ENCODE results near the gene TCF7L2.

TCF7L2 gene

DNA sequence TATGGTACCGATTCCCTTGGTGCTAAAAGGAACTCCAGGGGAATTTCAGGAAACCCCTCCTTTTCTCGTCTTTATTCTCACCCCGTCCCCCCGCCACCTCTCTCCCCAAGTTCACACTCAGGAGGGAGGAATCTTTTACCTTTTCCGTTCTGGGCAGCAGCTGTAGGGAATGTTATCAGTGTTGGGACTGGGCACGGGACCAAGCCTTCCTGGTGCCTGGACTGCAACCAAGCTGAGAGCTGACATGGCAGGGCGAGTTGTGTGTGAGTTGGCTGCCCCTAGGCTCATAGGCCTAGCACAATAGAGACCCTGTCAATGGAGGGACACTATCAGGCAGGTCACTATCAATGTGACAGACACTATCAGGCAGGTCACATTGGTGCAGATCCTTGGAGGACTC lies 121.4 kb downstream of the TCF7L2 start:
- no peak for DNase-seq

DNA sequence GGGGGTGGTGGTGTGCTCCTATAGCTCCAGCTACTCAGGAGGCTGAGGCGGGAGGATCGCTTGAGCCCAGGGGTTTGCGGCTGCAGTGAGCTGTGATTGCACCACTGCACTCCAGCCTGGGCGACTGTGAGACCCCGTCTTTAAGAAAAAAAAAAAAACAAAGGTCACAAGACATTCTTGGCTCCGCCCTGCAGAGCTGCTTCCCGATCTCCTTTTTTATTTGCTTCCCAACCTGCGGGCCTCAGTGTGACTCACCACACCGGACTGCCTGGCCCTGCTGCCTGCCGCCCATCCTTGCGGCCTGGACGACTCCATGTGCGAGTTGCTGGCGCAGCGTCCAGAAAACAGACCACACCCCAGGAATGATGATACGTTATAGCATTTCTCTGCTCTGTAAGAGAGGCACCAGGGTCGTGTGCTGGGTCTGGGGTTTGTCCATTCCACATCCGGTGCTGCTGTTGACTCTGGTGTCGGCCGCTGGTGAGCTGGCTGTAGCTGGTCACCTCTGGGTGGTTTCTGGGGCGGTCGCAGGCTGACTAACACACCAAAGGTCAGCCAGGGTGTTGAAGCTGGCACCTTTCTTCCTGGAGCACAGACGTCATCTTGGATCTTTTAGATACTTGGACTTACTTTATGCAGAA lies 123.6 kb downstream of the TCF7L2 start:
- DNase-seq = no peak

DNA sequence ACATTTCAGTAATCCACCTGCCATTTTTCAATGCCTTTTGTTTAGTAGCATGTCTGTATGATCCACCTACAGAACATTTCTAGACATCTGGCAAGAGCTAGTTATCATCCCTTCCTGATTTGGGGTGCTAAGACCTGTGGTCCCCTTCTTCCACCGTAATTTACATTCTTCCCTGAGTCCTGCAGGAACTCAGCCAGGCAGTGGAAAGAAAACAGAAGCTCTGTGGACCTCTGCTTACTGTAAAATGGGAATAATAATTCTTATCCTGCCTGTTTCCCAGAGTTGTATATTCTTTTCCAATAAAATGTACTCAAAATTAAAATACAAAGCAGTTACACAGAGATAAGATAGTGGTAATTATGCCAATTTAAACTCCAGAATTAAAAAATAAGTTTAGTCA lies 126.9 kb downstream of the TCF7L2 start:
- no peak for DNase-seq

DNA sequence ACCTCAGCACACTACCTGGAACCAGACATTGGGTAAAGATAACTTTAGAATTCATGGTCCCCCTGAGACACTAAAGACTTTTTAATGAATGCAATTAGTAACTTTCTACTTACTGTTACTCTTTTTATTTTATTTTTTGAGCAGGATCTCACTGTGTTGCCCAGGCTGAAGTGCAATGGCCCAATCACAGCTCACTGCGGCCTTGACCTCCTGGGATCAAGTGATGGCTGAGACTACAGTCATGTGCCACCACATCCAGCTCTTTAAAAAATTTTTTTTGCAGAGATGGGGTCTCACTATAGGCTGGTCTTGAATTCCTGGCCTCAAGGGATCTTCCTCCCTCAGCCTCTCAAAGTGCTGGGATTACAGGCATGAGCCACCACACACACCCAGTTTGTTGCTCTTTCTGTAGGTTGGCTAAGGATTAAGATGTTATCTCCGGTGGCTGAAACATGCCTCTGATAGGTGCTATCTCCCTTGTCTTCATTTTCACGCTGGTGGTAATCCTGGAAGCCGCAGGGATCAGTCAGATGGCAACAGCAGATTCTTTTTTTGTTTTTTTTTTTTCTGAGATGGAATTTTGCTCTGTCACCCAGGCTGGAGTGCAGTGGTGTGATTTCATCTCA lies 128.3 kb downstream of the TCF7L2 start:
- DNase-seq = no peak

DNA sequence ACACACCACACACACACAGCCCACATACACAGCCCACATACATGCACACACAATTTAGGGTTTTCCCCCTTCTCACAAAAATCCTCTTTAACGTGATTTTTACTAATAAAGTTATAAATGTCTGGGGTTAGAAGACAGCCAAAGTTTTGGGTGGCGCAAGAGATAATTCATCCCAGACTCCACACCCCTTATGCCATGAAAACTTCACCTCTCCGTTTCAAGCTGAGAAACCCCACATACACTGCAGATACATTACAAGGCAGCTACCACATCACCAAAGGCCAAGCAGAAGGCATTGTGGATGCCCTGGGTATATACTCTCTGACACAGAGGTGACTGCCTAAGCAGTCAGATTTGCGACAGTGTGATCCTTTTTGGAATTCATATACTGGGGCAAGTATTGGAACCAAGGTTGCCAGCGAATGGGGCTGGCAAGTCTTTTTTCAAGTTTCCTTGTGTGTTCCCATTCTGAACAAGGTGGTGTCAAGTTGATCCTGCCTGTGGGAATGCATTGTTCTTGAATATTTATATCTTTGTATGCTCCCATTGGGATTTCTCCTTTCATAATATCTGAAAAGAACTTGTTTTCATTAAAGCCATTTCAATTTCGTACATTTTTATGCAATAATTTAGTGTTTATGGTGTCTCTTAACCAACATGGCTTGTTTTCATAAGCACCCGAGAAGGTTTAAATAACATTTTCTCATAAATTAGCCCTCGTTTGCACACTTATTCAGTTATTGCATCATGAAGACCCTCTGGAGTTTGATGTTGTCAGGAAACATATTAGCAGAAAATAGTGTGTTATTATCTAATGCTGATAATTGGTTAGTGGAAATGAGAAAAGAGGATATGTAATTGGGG lies 130.2 kb downstream of the TCF7L2 start:
- no peak for DNase-seq

DNA sequence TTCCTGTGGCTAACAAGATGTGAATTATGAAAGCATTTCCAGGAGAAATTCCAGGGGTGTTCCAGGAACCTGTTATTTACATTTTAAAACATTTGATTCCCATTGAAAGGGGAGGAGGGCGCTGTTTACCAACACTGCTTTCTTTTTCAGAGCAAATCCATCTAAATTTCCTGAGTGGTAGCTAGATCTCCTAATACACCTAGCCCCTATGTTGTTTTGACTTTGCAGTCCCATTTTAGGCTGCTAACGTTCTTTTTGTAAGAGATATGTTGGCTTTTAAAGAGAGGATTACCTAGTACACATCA lies 130.8 kb downstream of the TCF7L2 start:
- no peak for DNase-seq

DNA sequence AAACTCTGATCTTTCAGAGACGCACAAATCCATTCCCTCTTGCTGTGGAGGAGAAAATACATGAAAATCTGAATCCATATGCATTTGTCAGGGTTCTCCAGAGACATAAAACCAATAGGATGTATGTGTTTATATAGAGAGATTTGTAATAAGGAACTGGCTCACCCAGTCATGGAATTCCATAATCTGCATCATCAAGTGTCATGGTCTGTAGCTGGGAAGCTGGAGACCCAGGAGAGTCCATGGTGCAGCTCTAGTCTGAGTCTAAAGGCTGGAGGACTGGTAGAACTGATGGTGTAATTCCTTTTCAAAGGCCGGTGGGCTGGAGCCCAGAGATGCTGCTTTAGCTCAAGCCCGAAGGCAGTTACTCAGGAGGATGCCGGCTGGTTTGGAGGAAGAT lies 134.0 kb downstream of the TCF7L2 start:
- no peak for DNase-seq

DNA sequence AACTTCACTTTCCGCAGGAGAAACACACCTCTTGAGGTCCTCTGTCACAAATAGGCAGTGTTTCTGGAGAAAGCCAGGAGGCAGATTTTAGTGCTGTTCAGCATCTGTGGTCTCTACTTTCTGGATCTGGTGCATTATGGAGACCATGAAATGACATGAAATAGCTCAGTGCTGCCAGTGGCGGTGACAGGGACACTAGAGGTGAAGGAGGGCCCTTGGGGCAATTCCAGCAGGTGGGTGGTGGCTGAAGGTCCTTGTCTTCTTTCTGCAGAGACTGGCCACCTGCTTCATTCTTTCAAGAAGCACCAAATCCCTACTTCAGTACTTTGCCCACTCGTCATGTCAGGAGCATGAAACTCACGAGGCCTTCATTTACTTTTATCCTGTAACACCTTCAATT lies 135.7 kb downstream of the TCF7L2 start:
- no peak for DNase-seq

DNA sequence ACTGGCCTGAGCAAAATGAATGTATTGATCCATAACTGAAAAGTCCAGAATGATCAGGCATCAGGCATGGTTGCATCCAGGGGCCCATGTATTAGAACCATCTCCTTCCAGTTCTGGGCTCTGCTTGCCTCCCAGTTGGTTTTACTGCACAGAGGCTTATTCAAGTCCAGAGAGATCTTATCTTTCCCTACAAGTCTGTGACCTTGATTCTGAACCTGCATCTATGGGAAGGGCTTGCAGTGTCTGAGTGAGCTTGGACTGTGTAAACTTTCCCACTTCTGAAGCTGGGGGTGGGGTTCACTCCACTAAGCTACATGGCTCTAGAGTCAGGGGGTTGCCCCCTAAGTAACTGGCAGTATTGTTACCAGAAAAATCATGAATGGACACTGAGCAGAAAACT lies 136.2 kb downstream of the TCF7L2 start:
- DNase-seq = no peak

DNA sequence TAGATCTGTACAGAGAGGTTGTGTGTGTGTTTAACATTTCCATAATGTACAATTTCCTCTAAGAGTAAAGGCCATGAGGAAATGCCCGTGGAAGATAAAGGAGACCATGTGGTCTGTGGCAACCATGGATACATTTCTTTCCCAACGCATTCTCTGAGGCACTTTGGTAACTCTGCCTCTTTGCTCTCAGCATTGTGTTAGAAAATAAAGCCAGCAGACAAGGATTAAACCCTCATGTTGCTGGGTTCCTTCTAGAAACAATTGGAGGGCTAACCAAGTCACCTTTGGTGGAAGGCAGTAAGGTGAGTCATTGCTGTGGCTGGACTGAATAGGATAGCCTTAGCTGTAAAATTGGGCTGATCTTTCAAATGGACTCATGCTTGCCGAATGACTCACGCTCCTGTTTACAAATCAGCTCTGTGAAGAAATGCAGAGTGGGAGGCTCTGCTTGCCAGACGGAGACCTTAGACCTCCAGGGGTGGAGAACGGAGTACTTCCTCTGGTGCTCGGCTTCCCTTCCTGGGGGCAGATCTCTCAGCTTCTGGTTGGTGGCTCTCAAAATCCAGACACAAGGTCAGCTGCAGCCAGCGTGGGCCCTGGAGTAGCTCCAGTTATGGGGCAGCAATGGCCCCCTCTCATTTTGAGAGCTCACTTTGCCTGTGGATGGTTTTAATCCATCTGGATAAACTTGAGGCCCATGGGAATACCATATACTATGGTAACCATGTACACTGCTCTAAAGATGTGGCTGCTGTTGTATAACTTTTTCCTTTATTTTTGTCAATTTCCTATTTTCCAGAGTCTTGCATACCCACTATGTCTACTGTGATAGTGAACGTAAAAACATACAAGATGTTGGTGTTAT lies 137.3 kb downstream of the TCF7L2 start:
- DNase-seq = no peak

DNA sequence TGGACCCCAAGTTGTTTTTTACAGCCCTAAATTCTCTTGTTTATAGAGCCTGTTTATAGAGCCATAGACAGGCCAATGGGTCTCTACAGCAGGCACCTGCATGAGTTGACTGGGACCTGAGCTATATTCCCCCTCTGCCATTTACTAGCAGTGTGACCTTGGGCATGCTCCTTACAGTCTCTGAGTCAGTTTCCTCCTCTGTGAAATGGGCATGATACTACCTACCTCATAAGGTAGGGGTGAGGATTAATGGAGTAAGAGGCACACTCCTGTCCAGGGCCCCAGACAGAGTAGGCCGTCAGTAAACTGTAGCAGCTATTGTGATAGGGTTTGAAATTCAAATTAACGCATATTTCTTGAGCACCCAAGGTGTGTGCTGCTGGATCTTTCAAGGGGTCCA lies 138.1 kb downstream of the TCF7L2 start:
- no peak for DNase-seq

DNA sequence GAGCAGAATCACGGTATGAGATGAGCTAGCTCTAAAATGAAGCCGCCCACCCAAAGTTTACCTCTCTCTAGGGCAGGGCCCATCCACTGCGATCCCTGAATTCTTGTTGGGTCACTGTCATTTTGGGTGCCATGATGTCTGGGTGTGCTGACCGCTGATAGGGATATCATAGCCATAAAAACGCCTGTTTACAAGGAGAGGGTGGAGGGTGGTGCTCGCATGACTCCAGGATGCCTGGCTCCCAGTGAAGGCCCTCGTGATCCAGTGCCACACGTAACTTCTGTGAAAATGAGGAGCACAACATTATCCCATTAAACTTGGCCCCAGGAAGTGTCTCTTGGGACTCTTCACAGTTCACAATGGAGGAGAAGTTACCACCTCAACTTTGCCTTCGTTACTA lies 139.5 kb downstream of the TCF7L2 start:
- DNase-seq = no peak

DNA sequence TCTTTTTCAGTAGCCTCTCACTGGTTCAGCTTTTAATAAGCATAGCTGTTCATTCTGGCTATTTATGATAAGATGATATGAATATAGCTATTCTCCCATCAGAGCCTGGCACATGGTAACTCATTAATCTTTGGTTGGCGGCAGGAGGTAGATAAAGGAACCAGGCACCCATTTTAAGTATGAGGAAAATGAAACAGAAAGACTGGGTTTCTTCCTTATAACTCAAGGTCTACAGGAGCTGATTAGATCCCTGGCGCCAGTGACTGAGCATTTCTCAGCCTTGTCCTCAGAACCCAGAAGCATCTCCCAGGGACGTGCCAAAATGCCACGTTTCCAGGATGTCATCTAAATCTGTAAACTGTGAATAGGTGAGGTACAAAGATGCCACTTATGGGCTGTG lies 141.9 kb downstream of the TCF7L2 start:
- DNase-seq = no peak

DNA sequence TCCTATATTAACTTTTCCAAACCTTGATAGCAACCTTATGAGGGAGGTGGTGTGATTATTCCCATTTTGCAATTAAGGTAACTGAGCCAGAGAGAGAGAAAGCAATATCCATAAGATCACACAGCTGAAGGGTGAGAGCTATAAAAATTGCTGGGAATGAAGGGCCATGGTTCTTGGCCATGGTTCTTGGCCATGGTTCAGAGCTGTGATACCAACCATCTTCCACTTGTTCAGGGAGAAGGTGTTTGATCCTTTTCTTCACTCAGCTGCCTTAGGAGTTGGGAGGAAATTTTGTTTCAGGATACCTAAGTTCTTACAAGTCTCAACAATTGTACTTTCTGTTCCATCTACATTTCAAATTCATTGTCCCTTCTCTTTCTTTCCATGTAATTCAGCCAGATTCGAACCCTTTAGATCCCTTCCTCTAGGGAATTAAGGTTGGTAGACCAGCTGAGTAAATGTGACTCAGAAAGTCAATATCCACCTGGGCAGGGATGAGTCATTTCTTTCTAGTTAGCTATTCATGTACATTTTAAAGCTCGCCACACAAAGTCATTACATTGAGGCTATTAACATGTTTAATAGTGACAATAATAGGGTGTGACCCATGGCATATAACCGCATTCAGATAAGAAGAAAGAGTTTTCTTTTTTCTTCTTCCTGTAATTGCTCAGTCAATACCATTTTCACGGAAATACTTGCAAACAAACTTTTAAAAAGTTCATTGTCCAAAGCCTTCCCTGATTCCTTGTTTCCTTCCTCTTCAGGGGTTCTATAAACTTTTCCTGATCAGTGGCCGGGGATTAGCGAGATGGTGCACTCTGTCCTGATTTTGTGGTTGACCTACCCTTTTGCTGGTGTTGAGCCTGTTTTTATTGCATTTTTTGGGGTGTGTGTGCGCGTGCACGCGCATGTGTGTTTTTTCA lies 143.4 kb downstream of the TCF7L2 start:
- no peak for DNase-seq

DNA sequence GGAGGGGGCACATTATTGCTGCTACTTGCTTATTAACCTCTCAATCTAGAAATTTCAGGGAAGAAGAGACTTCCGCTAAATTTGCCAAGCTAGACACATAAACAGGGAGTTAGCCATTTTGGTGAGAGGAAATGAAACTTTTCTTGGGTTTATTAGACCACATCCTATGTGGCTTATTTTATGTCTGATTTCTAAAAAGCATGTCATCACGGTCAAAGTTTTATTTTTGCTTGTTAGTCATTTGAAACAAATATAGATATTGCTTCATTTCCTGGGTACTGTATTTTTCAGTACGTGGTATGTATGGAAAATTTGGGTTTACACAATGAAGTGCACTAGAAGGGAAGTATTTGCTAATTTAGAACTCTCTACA lies 144.1 kb downstream of the TCF7L2 start:
- no peak for DNase-seq

DNA sequence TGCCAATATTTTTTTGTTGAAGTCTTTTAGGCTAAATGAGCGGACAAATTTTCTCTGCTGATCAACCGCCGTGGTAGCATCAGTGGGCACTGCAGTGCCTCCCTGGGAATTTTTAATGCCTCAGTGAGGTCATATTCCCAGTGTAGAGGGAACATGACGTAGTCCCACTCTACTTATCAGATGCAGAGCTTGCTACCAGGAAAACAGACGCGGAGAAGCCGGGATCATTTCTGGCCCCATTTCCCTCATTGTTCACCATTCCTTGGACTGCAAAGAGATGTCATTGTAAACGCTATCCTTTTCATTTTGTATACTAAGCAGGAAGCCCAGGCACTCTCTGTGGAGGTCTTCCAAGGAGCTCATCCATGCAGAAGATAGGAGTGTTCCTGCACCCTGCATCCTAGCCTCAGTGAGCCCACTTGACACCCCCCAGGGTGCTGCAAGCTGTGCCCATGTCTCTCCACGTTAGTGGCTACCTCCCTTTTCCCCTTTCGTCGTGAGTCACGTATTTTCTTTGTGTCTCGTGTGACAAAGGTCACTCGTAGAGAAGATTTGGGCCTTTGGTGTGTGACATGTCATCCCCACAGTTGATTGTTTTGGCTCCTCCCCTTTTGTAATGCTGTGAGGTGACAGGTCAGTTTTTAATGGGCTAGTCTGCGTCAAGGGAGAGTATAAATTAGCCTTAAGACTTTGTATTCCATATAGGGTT lies 145.5 kb downstream of the TCF7L2 start:
- DNase-seq = no peak

DNA sequence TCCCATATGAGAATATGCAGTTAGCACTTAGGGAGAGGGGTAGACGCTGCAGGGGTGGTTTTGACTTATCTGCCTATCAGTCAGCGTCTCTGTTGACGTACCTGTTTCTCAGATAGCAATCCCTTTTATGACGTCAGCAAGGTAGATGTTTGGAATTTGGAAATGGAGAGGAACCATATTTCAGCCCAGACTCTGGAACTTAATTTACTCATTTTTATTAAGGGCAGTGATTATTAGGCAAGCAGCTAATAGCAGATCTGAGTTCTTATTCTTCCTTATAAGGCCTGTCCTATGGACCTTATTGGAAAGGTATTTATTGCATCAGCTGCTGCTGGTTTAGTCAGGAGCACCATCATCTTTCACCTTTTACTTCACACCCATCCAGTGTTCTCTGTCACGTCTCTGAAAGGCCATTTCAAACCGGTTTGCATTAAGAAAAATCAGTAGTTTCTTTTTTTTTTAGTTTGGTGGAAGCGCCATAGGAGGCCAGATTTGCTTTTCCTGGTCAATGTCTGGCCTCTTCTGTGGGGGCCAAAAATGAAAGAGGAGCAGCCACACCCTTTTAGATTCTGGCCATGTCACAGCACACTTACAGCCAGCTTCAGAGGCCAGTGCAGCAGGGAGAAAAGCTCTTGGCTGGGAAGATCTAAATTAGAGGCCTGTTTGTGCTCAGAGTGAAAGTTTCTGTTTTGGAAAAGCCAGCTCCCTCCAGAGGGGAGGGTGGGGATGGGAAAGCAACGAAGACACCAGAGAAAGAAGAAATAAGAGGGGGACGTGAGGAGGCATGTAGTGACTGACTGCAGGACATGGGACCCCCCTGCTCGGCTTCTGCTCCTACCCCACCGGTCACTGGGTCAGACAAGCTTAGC lies 146.3 kb downstream of the TCF7L2 start:
- DNase-seq = no peak

DNA sequence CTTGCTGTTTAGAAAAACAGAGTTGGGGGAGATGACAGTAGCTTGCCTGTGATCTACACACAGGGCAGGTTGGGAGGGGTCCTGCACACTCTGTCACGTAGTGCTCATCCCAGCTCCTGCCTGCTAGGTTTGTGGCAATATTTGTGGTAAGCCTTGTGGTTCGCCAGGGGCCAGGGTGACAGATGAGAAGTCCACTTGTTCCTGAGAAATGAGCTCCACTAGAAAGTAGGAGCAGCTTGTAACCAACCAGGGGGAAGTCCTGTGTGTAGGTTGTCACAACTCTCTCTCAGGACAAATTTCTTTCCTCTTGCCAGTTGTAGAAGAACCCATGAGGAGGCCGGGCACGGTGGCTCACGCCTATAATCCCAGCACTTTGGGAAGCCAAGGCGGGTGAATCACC lies 147.0 kb downstream of the TCF7L2 start:
- DNase-seq = no peak

DNA sequence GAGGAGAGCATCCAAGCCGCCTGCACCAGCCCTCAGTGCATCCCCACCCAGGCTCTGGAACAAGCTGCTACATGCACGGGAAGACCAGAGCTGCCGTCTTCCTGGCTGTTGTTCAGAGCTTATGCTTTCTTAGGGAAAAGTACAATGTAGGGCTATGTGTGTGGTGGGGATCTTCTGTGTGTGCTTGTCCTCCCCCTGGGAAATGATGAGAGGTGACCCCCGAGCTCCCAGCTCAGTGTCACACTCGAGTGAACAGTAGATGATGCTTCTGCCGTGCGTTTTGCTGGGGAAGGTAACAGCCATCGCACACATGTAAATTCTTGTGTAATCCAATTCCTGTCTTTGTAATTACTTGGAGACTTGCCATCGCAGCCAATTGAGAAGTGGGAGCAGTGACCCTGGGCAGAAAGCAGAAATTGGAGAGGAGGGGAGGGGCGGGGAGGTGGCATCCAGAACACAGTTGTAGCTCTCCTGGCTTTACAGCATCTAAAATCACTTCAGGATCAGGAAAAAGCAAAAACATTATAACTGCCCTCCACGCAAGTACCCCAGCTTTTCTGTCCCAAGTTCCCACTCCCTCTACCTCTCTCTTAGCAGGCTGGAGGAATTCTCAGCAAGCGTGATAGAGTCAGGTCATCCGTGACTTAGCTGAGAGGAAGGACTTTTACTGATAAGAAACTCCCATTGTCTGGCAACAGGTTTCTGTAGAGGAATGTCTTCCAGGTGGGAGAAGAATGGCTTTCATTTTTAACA lies 149.6 kb downstream of the TCF7L2 start:
- peak; percentile 14 for DNase-seq

DNA sequence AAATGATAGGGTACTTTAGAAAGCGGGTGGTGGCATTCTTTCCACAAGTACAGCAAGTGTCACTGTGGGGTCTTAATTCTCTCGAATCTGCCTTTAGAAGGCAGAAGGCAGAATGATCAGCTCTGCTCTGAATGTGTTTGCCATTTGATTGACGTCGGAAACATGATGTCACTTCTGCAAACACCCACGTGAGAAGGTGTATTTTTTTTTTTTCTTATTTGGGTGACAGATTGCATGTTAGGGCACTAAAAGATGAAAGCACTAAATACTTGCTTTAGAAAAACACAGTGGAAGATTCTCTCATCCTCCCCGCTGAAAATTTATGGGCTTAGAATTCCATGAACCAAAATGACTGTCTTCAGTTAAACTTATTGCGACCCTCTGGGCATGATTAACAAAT lies 150.2 kb downstream of the TCF7L2 start:
- DNase-seq = no peak
